HG03135 (cell line): ENCODE results near the gene BPI.
"Not testable (repeated sequence)": the region's sequence is repeated elsewhere in the genome, so short reads cannot be mapped to it uniquely, and the experiment has no call there.

Source experiments
- ATAC-seq: cut with Tn5 transposase; IDR thresholded peaks from one replicate; pipeline ENCODE4 v1.9.1; 2021; ENCODE audit warnings: mild to moderate bottlenecking, moderate library complexity; ENCODE audit not compliant: unreplicated experiment

The BPI gene

GRCh38 chr20:38355161-38356012 is 51.4 kb downstream of the BPI start:
- ATAC-seq, result no peak

- ATAC-seq, result no peak
Measured at GRCh38 chr20:38357653-38358207, 53.8 kb downstream of the BPI start.

- no peak for ATAC-seq
Measured at GRCh38 chr20:38358556-38358955, 54.6 kb downstream of the BPI start.

- ATAC-seq, result no peak
Measured at GRCh38 chr20:38363004-38363747, 59.2 kb downstream of the BPI start.

GRCh38 chr20:38369389-38369788 is 65.4 kb downstream of the BPI start:
- no peak for ATAC-seq

- no peak for ATAC-seq
Measured at GRCh38 chr20:38372806-38373205, 68.8 kb downstream of the BPI start.

- no peak for ATAC-seq
Measured at GRCh38 chr20:38373231-38373867, 69.4 kb downstream of the BPI start.

- no peak for ATAC-seq
Measured at GRCh38 chr20:38373898-38374297, 69.9 kb downstream of the BPI start.

- no peak for ATAC-seq
Measured at GRCh38 chr20:38377039-38377685, 73.2 kb downstream of the BPI start.

GRCh38 chr20:38377838-38378237 is 73.9 kb downstream of the BPI start:
- ATAC-seq, result not testable (repeated sequence)

GRCh38 chr20:38383147-38383546 is 79.2 kb downstream of the BPI start:
- no peak for ATAC-seq

GRCh38 chr20:38386004-38386403 is 82.0 kb downstream of the BPI start:
- ATAC-seq, result no peak

GRCh38 chr20:38386851-38387250 is 82.9 kb downstream of the BPI start:
- ATAC-seq, result no peak
